ENCODE results near the gene TAF6.

The TAF6 gene

DNA sequence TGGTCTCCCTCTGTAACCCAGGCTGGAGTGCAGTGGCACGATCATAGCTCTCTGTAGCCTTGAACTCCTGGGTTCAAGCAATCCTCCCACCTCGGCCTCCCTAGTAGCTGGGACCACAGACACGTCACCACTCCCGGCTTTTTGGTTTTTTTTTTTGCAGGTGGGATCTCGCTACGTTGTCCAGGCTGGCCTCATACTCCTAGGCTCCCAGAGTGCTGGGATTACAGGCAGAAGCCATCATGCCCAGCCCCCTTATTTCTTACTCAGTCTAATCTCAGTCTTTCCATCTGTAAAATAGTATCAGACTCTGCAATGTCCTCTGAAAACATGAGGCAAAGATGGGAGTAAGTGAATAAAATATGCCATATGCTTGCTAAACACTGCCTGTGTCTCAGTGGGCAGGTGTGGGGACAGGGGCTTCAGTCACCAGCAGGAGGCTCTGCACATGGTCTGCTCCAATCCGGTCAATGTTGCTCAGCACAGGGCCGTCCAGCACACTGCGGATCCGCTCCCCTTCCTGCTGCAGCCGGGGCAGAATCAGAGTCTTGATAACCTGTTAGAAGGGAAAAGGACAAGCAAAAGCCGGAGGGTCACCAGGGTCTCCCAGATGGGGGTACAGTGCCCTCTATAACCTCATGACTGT is 9.5 kb downstream of the TAF6 start:
- Mint-ChIP-seq H3K27ac (no peak overlapping the region), H3K4me3 (no peak overlapping the region), H3K9me3 (no peaks in the 10 kb centered on the region), H3K4me1 (no peaks in the 10 kb centered on the region), H3K36me3 (ENCODE audit: low read depth) (peaks cover 56% of the 10 kb centered on the region), H3K27me3 (ENCODE audit: low read depth) (no peaks in the 10 kb centered on the region)
- TF ChIP-seq, protein P1, sequence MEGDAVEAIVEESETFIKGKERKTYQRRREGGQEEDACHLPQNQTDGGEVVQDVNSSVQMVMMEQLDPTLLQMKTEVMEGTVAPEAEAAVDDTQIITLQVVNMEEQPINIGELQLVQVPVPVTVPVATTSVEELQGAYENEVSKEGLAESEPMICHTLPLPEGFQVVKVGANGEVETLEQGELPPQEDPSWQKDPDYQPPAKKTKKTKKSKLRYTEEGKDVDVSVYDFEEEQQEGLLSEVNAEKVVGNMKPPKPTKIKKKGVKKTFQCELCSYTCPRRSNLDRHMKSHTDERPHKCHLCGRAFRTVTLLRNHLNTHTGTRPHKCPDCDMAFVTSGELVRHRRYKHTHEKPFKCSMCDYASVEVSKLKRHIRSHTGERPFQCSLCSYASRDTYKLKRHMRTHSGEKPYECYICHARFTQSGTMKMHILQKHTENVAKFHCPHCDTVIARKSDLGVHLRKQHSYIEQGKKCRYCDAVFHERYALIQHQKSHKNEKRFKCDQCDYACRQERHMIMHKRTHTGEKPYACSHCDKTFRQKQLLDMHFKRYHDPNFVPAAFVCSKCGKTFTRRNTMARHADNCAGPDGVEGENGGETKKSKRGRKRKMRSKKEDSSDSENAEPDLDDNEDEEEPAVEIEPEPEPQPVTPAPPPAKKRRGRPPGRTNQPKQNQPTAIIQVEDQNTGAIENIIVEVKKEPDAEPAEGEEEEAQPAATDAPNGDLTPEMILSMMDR (IDR thresholded peaks at IDR 0.05; ENCODE audit: unreplicated experiment in 3 of 3), result no peak

DNA sequence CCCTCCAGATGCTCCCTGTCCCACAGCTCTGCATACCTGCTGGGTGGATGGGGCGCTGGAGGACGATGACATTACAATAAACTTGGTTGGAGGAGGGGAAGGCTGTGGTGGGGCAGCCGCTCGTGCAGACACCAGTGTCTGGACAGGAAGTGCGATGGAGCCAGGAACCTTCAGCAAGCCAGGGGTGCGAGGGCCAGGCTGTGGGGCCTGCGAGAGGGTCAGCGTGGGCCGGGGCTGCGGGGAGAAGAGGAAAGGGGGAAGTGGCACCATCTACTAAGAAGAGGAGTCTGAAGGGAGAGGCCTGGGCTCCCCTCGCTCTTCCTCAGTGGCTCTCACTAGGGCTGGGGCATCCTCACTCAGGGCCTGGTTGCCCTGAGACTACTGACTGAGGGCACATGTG is 11.3 kb downstream of the TAF6 start:
- no peaks in the 10 kb centered on the region for H3K4me1 Mint-ChIP-seq
- H3K9me3 Mint-ChIP-seq, result no peaks in the 10 kb centered on the region
- peaks cover 54% of the 10 kb centered on the region for H3K36me3 Mint-ChIP-seq (ENCODE audit: low read depth)
- peak overlapping the region in 1 of 3 experiments; percentile 58 for H3K27ac Mint-ChIP-seq
- TF ChIP-seq, protein P1 (IDR thresholded peaks at IDR 0.05; ENCODE audit: unreplicated experiment in 3 of 3), result no peak
- no peak overlapping the region for H3K4me3 Mint-ChIP-seq
- H3K27me3 Mint-ChIP-seq (ENCODE audit: low read depth), result no peaks in the 10 kb centered on the region

DNA sequence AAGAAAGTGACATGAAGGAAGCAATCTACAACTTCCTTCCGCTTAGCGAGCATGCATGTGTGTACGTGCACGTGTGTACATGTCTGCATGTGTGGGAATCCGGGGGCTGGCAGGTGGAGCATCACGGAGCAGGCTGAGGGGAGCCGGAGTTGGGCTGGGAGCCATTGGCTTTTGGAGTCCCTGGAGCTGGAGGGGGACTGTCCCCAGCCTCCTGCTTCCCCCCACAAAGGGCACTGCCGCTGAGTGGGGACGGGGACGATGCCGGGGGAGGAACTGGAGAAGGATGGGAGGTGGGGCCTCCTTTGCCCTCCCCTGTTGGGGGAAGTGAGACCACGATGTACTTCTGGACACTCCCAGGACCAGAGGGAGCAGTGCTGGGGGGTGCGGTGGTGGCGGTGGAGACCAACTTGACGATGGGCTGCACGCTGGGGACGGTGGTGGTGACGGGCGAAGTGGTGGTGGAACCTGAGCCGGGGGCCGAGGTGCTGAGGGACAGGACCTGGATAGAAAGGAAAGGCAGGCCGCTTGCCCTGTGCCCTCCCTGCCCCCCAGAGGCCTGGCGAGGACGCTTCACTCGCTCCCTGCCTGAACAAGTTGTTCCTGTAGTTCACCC is 11.9 kb downstream of the TAF6 start:
- no peaks in the 10 kb centered on the region for H3K9me3 Mint-ChIP-seq
- H3K4me3 Mint-ChIP-seq, result no peak overlapping the region
- TF ChIP-seq, protein P1 (IDR thresholded peaks at IDR 0.05; ENCODE audit: unreplicated experiment in 3 of 3), result no peak
- H3K36me3 Mint-ChIP-seq (ENCODE audit: low read depth), result peaks cover 50% of the 10 kb centered on the region
- H3K27ac Mint-ChIP-seq, result no peak overlapping the region
- H3K4me1 Mint-ChIP-seq, result no peaks in the 10 kb centered on the region
- H3K27me3 Mint-ChIP-seq (ENCODE audit: low read depth), result no peaks in the 10 kb centered on the region

DNA sequence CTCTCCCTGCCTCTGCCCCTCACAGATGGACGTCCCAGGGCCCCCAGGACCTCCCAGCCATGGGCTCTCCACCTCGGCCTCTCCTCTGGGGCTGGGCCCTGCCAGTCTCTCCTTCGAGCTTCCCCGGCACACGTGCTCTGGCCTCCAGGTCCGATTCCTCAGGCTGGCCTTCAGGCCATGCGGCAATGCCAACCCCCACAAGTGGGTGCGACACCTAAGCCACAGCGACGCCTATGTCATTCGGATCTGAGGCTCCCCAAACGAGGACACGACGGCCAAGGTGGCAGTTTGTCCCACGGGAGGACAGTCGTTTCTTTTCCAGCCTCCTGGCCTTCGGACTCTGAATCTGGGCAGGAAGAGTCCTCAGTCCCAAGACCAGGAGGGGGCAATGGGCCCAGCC is 12.5 kb downstream of the TAF6 start:
- Mint-ChIP-seq H3K4me1 (no peaks in the 10 kb centered on the region), H3K9me3 (no peaks in the 10 kb centered on the region), H3K36me3 (ENCODE audit: low read depth) (peaks cover 49% of the 10 kb centered on the region), H3K27me3 (ENCODE audit: low read depth) (no peaks in the 10 kb centered on the region), H3K27ac (no peak overlapping the region), H3K4me3 (no peak overlapping the region)
- TF ChIP-seq, protein P1 (IDR thresholded peaks at IDR 0.05; ENCODE audit: unreplicated experiment in 3 of 3), result no peak

DNA sequence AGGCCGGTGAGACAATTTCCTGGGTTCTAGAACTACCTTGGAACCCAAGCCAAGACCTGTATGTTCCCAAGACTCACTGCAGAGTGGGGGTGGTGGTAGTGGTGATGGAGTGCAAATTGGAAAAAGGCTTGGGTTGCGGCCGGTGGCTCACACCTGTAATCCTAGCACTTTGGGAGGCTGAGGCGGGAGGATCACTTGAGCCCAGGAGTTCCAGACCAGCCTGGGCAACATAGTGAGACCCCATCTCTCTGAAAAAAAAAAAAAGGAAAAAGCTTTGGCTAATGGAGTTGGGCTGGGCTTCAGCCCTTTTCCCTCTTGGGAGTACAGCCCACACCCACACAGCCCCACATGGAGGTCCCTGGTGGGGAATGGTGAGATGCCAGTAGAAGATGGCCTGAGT is 13.6 kb downstream of the TAF6 start:
- TF ChIP-seq, protein P1 (IDR thresholded peaks at IDR 0.05; ENCODE audit: unreplicated experiment in 3 of 3), result no peak
- H3K36me3 Mint-ChIP-seq (ENCODE audit: low read depth), result peaks cover 39% of the 10 kb centered on the region
- no peak overlapping the region for H3K4me3 Mint-ChIP-seq
- H3K9me3 Mint-ChIP-seq, result no peaks in the 10 kb centered on the region
- H3K27ac Mint-ChIP-seq, result no peak overlapping the region
- H3K27me3 Mint-ChIP-seq (ENCODE audit: low read depth), result no peaks in the 10 kb centered on the region
- H3K4me1 Mint-ChIP-seq, result no peaks in the 10 kb centered on the region
